HG02623 (cell line): ENCODE data around the gene CCDC71L.

ENCODE experiments used
- ATAC-seq: cut with Tn5 transposase; IDR thresholded peaks from one replicate; pipeline ENCODE4 v1.9.1; 2021; ENCODE audit warnings: moderate library complexity; ENCODE audit not compliant: unreplicated experiment

Gene CCDC71L

DNA sequence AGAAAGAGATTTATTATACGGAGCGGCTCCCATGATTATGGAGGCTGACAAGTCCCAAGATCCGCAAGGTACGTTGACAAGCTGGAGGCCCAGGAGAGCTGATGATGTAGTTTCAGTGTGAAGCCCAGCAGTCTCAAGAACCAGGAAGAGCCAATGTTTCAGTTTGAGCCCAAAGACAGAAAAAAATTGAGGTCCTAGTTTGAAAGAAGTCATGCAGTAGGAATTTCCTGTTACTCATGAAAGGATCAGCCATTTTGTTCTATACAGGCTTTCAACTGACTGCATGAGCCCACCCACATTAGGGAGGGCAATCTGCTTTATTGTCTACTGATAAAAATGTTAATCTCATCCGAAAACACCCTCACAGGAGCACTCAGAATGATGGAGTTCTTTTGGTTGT, 51.5 kb downstream of the CCDC71L start:
- ATAC-seq, result no peak

DNA sequence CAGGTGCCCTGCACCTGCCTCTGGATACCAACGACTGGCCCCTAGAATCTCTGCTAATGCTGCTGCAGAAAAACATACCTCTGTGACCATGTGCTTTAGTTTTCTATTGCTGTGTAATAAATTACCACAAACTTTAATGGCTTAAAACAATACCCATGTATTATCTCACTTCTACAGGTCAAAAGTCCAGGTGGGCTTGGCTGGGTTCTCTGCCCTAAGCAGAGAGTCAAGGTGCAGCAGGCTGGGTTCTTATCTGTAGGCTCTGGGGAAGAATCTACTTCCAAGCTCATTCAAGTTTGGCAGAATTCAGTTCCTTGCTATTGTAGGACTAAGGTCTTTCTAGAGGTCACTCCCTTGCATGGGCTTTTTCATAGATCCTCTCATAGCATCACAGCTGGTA, 52.3 kb downstream of the CCDC71L start:
- no peak for ATAC-seq
